Measurements from ENCODE around the gene IGFN1.

DNA sequence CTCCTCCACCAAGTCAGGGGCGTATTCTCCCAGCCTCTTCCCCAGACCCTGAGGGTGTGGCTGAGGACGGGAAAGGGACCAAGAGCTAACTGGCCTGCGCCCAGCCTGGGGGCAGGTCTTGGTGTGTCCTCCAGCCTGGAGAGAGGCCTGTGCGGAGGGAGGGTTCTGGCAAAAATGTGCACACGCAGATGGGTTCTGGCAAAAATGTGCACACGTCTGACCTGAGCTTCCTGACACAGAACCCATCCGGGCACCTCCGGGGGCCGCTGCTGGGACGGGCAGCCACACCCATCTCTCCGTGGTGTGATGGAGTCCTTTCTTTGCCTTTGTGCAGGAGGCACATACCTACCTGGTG, 69.6 kb downstream of the IGFN1 start:
- TF ChIP-seq YY1 (IDR thresholded peaks at IDR 0.05; ENCODE audit: insufficient read depth, insufficient read length) (no peak), SUZ12 (IDR thresholded peaks at IDR 0.05; ENCODE audit: extremely low read depth, insufficient read depth, insufficient read length) (no peak), ZNF274 (IDR thresholded peaks at IDR 0.05; ENCODE audit: low read depth, low read length) (no peak)
